Muscle layer of colon (tissue), 2 donors: ENCODE measurements around the gene CEACAM16.
A peak's percentile ranks its signal among the peaks of the same experiment; 100 is the strongest.

Experiments used
- H3K27ac ChIP-seq: one replicate; pipeline ENCODE4 v1.7.0; 2013; ENCODE audit warnings: low read depth, mild to moderate bottlenecking, low read length, moderate library complexity
- H3K27me3 ChIP-seq, 2 donors: one replicate each; pipeline ENCODE4 v1.7.0; 2013; ENCODE audit warnings: low read length in 2 of 2, mild to moderate bottlenecking in 2 of 2; ENCODE audit not compliant: insufficient read depth in 2 of 2, control insufficient read depth in 1 of 2
- H3K36me3 ChIP-seq: one replicate; pipeline ENCODE4 v1.7.0; 2013; ENCODE audit warnings: mild to moderate bottlenecking, low read length; ENCODE audit not compliant: insufficient read depth
- H3K4me1 ChIP-seq: one replicate; pipeline ENCODE4 v1.7.0; 2013; ENCODE audit warnings: mild to moderate bottlenecking, low read length; ENCODE audit not compliant: insufficient read depth
- H3K4me3 ChIP-seq, 2 donors: one replicate each; pipeline ENCODE4 v1.7.0; 2013; ENCODE audit warnings: low read length in 2 of 2, low read depth in 1 of 2, mild to moderate bottlenecking in 1 of 2, moderate library complexity in 1 of 2
- H3K9ac ChIP-seq: one replicate; pipeline ENCODE4 v1.7.0; 2013; ENCODE audit warnings: low read length
- H3K9me3 ChIP-seq: one replicate; pipeline ENCODE4 v1.7.0; 2013; ENCODE audit warnings: mild to moderate bottlenecking, low read length
- donor health status: abdominal sarcoma.
- donor health status: Adenocarcinoma of cecum.

The CEACAM16 gene

DNA sequence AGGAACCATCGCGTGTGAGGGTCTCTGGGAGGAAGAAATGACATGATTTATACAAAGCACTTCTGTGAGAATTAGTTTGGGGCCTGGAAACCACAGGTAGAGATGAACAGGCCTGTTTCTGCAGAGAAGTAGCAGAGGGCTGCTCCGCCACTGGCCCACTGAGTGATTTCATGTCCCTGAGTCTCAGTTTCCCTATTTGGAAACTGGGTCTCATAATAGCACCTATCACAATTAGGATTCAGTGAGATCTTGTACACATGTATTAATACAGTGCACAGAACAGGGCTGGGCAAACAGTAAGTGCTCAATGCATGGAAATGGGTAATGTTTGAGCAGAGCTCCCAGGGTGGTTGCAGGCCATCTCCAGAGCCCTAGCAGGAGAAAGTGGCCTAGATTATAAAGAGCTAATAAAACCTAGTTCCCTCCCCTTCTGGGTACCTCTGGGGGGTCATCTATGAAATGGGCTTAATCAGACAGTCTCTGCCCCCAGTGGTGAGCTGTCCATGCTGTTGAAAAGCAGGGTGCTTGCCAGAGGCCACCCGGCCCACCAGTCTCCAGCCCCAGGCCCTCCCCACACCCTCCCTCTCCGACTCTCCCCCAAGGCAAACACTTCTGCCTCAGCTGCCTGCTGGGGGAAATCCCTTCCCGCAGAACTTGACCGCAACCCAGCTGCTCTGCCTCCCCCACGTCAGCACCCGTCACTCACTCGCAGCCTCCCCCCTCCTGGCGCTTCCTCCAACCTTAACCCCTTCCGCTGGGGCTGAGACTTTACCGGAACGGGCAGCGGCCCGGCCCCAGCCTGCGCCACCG is 54.1 kb downstream of the CEACAM16 start:
- H3K9me3 ChIP-seq, result no peaks in the 10 kb centered on the region
- peaks cover 15% of the 10 kb centered on the region for H3K36me3 ChIP-seq
- peak overlapping the region; percentile 9 for H3K9ac ChIP-seq
- peak overlapping the region; percentile 56 for H3K27ac ChIP-seq
- H3K4me1 ChIP-seq, result peaks cover 64% of the 10 kb centered on the region
- H3K4me3 ChIP-seq, result peak overlapping the region in 1 of 2 donors; percentile 12
- no peaks in the 10 kb centered on the region for H3K27me3 ChIP-seq

DNA sequence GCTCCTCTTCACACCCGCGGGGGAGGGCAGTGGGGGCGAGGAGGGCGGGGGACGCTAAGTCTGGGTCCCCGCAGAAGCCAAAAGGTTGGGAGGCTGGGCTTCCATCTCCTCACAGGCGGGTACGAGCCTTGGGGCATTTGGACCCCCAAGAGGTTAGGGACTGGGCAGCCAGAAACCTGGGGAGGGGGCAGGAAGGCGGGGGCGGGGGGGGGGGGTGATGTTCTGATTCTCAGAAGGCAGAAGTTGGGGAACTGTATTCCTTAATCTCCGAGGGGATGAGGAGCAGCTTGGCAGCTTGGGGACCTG is 54.6 kb downstream of the CEACAM16 start:
- peak overlapping the region; percentile 93 for H3K27ac ChIP-seq
- H3K9ac ChIP-seq, result peak overlapping the region; percentile 61
- H3K4me1 ChIP-seq, result peaks cover 68% of the 10 kb centered on the region
- H3K27me3 ChIP-seq, result no peaks in the 10 kb centered on the region
- peaks cover 15% of the 10 kb centered on the region for H3K36me3 ChIP-seq
- no peaks in the 10 kb centered on the region for H3K9me3 ChIP-seq
- H3K4me3 ChIP-seq, result peak overlapping the region in 1 of 2 donors; percentile 63

DNA sequence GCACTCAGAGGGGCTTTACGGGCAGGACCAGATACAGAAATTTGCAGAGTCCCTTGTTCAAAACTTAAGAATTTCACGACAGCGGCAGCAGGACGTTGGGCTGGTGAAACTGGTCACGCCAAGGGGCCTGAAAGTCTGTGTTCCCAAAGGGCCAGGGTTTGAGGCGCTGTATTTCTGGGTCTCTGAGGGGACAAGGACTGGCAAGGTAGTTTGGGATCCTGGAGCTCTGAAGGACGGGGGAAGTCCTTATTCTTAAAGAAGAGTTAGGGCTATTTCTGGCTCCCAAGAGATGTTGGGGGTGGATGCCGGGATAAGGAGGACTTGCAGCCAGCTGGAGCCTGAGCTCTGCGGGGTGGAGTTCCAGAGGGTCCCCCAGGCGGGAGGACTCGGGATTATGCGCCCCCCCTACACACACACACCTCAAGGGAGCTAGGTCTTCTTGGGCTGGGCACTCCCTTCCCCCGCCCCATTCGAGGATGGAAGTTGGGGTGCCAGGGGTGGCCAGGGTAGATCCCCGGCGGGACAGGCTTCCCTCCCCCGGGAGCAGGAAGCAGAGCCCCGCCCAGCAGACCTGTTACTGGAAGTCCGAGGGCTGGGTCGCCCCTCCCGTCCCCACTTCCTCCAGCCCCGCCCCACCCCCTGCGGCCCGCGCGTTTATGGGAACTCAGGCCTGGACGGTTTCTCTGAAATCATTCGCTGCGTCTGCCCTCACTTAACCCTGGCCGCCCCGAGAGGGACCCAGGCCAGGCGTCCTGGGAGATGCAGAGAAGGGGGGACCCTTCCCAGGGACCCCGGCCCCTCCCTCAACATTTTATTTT is 55.2 kb downstream of the CEACAM16 start:
- Histone ChIP-seq H3K27me3 (no peaks in the 10 kb centered on the region), H3K9me3 (no peaks in the 10 kb centered on the region), H3K27ac (peak overlapping the region; percentile 93), H3K4me1 (peaks cover 70% of the 10 kb centered on the region), H3K4me3 (peak overlapping the region in 1 of 2 donors; percentile 63), H3K36me3 (peaks cover 15% of the 10 kb centered on the region), H3K9ac (peak overlapping the region; percentile 61)

DNA sequence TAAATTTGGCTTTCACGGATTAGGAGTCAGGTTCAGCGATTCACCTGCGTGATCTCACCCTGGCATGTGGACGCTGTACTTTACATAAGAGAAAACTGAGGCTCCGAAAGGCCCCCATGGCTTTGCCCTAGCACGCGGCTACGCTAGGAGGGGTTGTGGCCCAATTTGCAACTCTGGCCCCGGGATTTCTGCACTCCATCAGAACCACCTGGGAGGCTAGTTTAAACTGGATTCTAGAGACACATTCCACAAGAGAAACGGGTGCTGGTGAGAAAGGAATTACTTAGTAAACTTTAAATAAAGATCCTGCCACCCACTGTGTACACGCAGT is 55.8 kb downstream of the CEACAM16 start:
- Histone ChIP-seq H3K9ac (peak overlapping the region; percentile 61), H3K27ac (peak overlapping the region; percentile 93), H3K4me3 (no peak overlapping the region), H3K27me3 (no peaks in the 10 kb centered on the region), H3K36me3 (peaks cover 21% of the 10 kb centered on the region), H3K4me1 (peaks cover 64% of the 10 kb centered on the region), H3K9me3 (no peaks in the 10 kb centered on the region)

DNA sequence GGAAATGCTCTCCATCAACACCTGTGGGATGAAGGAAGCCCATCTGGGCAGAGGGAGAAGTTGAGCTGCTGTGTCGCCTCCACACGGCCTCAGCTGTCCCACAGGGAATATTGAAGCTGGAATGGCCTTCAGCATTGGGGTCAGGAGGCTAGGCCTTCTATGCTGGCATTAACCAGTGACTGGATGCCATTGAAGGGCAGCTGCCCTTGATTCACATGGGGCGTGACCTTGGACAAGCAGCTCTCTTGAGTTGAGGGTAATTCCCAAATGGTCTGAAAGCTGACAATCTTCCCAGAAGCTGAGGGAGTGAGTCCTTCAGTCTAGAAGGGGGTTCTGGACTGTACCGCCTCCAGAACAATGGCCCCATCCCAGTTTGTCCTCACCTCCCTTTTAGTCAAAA is 56.3 kb downstream of the CEACAM16 start:
- peaks cover 59% of the 10 kb centered on the region for H3K4me1 ChIP-seq
- H3K9ac ChIP-seq, result no peak overlapping the region
- H3K36me3 ChIP-seq, result peaks cover 25% of the 10 kb centered on the region

DNA sequence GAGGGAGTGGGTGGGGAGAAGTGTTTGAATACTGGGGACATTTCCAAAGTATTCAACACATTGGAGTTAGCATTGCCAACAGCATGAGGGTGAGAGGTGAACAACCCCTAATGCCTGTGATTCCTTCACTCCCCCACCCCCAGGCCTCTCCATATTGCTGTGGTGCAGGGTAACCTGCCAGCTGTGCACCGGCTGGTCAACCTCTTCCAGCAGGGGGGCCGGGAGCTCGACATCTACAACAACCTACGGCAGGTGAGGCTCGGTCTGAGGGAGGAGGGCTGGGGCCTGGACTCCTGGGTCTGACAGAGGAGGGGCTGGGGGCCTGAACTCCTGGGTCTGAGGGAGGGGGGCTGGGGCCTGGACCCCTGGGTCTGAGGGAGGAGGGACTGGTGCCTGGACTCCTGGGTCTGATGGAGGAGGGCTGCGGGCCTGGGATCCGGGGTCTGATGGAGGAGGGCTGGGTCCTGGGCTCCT is 57.2 kb downstream of the CEACAM16 start:
- Histone ChIP-seq H3K27me3 (no peaks in the 10 kb centered on the region), H3K9me3 (no peaks in the 10 kb centered on the region), H3K4me3 (no peak overlapping the region), H3K4me1 (peaks cover 50% of the 10 kb centered on the region), H3K27ac (peak overlapping the region; percentile 93), H3K9ac (no peak overlapping the region), H3K36me3 (peaks cover 24% of the 10 kb centered on the region)

More for the DNA sequence above, 56.3 kb downstream of the CEACAM16 start:
- Histone ChIP-seq H3K4me3 (no peak overlapping the region), H3K27me3 (no peaks in the 10 kb centered on the region), H3K27ac (peak overlapping the region; percentile 93), H3K9me3 (no peaks in the 10 kb centered on the region)

DNA sequence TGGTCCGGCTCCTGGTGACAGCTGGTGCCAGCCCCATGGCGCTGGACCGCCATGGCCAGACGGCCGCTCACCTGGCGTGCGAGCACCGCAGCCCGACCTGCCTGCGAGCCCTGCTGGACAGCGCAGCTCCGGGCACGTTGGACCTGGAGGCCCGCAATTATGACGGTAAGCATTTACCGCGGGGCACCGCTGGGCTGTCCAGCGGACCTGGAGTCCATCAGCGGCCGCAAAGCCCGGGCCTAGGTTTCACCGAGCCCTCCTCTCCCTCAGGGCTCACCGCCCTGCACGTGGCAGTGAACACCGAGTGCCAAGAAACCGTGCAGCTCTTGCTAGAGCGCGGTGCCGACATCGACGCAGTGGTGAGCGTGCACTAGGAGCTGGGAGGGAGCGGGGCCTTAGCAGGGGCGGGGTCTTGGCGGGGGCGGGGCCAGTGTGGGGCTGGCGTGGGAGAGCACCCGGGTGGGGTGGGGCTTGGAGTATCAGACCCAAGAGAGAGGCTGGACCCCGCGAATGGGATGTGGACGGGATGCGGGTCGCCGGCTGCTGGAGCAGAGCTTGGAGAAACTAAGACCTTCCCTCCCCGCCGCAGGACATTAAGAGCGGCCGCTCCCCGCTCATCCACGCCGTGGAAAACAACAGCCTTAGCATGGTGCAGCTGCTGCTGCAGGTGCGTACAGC is 58.2 kb downstream of the CEACAM16 start:
- Histone ChIP-seq H3K9ac (peak overlapping the region; percentile 53), H3K9me3 (no peaks in the 10 kb centered on the region), H3K36me3 (peaks cover 16% of the 10 kb centered on the region)

DNA sequence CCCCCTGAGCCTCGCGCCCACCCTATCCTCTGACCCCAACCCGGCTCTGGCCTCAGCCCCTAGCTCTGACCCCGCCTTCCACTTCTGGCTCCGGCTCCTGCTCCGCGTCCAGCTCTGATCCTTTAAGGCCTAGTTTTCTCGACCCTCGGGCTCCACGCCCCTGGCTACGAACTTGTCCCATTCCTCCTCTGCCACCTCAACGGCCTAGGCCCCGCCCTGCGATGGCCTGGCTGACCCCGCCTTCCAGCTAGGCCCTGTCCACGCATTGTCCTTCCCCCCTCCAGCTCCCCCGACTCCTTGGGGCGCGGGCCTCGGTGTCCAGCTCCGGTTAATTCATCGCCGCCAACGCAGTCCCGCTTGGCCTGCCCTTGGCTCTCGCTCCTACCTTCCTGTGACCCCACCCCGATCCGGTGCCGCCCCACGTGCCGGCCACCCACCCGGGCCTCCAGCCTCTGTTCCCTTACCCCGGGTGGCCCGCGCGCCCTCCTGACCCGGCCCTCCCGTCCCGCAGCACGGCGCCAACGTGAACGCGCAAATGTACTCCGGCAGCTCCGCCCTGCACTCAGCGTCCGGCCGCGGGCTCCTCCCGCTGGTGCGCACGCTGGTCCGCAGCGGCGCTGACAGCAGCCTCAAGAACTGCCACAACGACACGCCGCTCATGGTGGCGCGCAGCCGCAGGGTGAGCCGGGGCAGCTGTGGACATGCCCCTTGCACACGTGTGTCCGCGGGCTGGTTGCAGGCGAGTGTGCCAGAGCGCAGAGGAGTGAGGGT is 59.0 kb downstream of the CEACAM16 start:
- Histone ChIP-seq H3K4me3 (peak overlapping the region; percentile 61 to 70), H3K4me1 (peaks cover 41% of the 10 kb centered on the region), H3K9me3 (no peaks in the 10 kb centered on the region), H3K27ac (peak overlapping the region; percentile 93), H3K36me3 (peaks cover 10% of the 10 kb centered on the region), H3K27me3 (no peaks in the 10 kb centered on the region), H3K9ac (peak overlapping the region; percentile 53)

More for the DNA sequence above, 58.2 kb downstream of the CEACAM16 start:
- H3K27ac ChIP-seq, result peak overlapping the region; percentile 93
- H3K4me1 ChIP-seq, result peaks cover 47% of the 10 kb centered on the region
- H3K4me3 ChIP-seq, result peak overlapping the region; percentile 61 to 70
- no peaks in the 10 kb centered on the region for H3K27me3 ChIP-seq

DNA sequence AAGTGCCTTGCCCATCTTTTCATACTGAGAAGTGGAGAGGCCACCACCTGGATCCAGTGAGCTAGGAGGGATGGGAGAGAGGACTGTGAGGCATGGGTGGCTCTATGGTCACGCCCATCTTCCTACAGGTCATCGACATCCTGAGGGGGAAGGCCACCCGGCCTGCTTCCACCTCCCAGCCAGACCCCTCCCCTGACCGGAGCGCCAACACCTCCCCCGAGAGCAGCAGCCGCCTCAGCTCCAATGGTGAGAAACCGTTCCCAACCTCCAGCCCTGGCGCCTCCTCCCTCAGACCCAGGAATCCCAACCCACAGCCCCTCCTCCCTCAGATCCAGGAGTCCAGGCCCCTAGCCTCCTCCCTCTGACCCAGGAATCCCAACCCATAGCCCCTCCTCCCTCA is 59.6 kb downstream of the CEACAM16 start:
- Histone ChIP-seq H3K27me3 (no peaks in the 10 kb centered on the region), H3K9me3 (no peaks in the 10 kb centered on the region), H3K27ac (peak overlapping the region; percentile 93), H3K36me3 (peaks cover 9% of the 10 kb centered on the region), H3K4me3 (peak overlapping the region; percentile 61 to 70), H3K4me1 (peaks cover 38% of the 10 kb centered on the region), H3K9ac (peak overlapping the region; percentile 44)

DNA sequence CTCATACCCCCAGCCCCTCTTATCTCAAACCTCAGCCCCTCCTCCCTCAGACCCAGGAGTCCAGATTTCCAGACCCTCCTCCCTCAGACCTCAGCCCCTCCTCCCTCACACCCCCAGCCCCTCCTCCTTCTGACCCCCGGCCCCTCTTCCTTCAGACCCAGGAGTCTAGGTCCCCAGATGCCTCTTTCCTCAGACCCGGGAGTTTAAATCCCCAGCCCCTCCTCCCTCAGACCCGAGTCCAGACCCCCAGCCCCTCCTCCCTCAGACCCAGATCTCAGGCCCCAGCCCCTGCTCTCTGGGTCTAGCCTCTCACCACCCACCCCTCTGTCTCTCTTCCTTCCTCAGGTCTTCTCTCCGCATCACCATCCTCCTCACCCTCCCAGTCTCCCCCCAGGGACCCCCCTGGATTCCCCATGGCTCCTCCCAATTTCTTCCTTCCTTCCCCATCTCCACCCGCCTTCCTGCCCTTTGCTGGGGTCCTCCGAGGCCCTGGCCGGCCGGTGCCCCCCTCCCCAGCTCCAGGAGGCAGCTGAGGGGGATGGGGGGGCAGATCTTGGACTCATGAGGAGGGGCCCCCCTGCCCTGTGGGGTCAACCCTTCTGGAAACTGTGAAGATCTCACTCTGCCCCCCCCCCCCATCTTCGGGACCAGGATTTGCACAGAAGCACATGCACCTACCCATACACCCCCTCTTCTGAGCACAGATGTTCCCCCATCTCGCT is 60.3 kb downstream of the CEACAM16 start:
- Histone ChIP-seq H3K4me1 (peaks cover 34% of the 10 kb centered on the region), H3K9ac (no peak overlapping the region), H3K36me3 (peaks cover 9% of the 10 kb centered on the region), H3K27me3 (no peaks in the 10 kb centered on the region), H3K9me3 (no peaks in the 10 kb centered on the region), H3K27ac (no peak overlapping the region), H3K4me3 (no peak overlapping the region)
